Measurements from ENCODE around the gene IGF1R.
A peak's percentile ranks its signal among the peaks of the same experiment; 100 is the strongest.

IGF1R gene

GRCh38 chr15:98878862-98879261 lies 230.5 kb downstream of the IGF1R start:
- no peak overlapping the region for H3K4me3 ChIP-seq (ENCODE audit: low read depth, low read length)
- TF ChIP-seq CTCF (IDR thresholded peaks at IDR 0.05; ENCODE audit: low read depth, low read length, missing control alignments) = no peak
- DNase-seq (ENCODE audit: low read depth) = no peak

- DNase-seq (ENCODE audit: low read depth) = no peak
- peak; percentile 27 for TF ChIP-seq CTCF (IDR thresholded peaks at IDR 0.05; ENCODE audit: low read depth, low read length, missing control alignments)
- no peak overlapping the region for H3K4me3 ChIP-seq (ENCODE audit: low read depth, low read length)
Measured at GRCh38 chr15:98881526-98882520, 233.5 kb downstream of the IGF1R start.

GRCh38 chr15:98883478-98883877 lies 235.1 kb downstream of the IGF1R start:
- no peak overlapping the region for H3K4me3 ChIP-seq (ENCODE audit: low read depth, low read length)
- DNase-seq (ENCODE audit: low read depth) = no peak
- no peak for TF ChIP-seq CTCF (IDR thresholded peaks at IDR 0.05; ENCODE audit: low read depth, low read length, missing control alignments)

- DNase-seq (ENCODE audit: low read depth) = no peak
Measured at GRCh38 chr15:98884894-98885293, 236.6 kb downstream of the IGF1R start.

GRCh38 chr15:98887976-98888375 lies 239.6 kb downstream of the IGF1R start:
- TF ChIP-seq CTCF (IDR thresholded peaks at IDR 0.05; ENCODE audit: low read depth, low read length, missing control alignments) = no peak
- no peak overlapping the region for H3K4me3 ChIP-seq (ENCODE audit: low read depth, low read length)
- no peak for DNase-seq (ENCODE audit: low read depth)

More at GRCh38 chr15:98884894-98885293, 236.6 kb downstream of the IGF1R start:
- TF ChIP-seq CTCF (IDR thresholded peaks at IDR 0.05; ENCODE audit: low read depth, low read length, missing control alignments) = no peak
- no peak overlapping the region for H3K4me3 ChIP-seq (ENCODE audit: low read depth, low read length)

GRCh38 chr15:98888820-98889479 lies 240.6 kb downstream of the IGF1R start:
- TF ChIP-seq CTCF (IDR thresholded peaks at IDR 0.05; ENCODE audit: low read depth, low read length, missing control alignments) = no peak
- no peak overlapping the region for H3K4me3 ChIP-seq (ENCODE audit: low read depth, low read length)
- no peak for DNase-seq (ENCODE audit: low read depth)

Data from GM12864 (cell line).